HEK293 (cell line): ENCODE measurements around the gene MTCH2.
"Not testable (repeated sequence)": the region's sequence is repeated elsewhere in the genome, so short reads cannot be mapped to it uniquely, and the experiment has no call there.

ENCODE experiments used
- CTCF ChIA-PET: fragments of 350-600 bp; formaldehyde crosslinking; extraction: SDS; loops from one replicate; lab custom pipeline; 2021; ENCODE audit warnings: antibody characterized with exemption; lab: Yijun Ruan, JAX
- POLR2A ChIA-PET: fragments of 300-600 bp; formaldehyde crosslinking; extraction: SDS; loops from one replicate; lab custom pipeline; 2020; ENCODE audit warnings: antibody characterized with exemption, inconsistent platforms; lab: Yijun Ruan, JAX
- H3K27ac ChIP-seq: fragments of 200-500 bp; sonication (Bioruptor generic); 2 replicates; pipeline ENCODE4 v1.5.1; 2014; ENCODE audit warnings: low read depth, low read length, control low read depth, inconsistent platforms; ENCODE audit errors: extremely low read depth
- H3K36me3 ChIP-seq, 2 experiments: fragments of 200-500 bp in 1 of 2; sonication (Bioruptor generic) in 1 of 2; 1 replicate in 1 of 2; 2 replicates in 1 of 2; pipeline ENCODE4 v1.5.1; 2014 to 2017; ENCODE audit warnings: inconsistent platforms in 2 of 2, low read length in 2 of 2; ENCODE audit not compliant: control insufficient read depth in 2 of 2, insufficient read depth in 1 of 2
- H3K4me1 ChIP-seq: fragments of 200-500 bp; sonication (Bioruptor generic); 2 replicates; pipeline ENCODE4 v1.5.1; 2014; ENCODE audit warnings: mild to moderate bottlenecking, low read length, inconsistent platforms; ENCODE audit not compliant: control insufficient read depth, insufficient read depth
- H3K4me3 ChIP-seq: 2 replicates; pipeline ENCODE4 v1.5.1; 2011; ENCODE audit warnings: low read depth, mild to moderate bottlenecking, control low read depth, low read length, moderate library complexity
- H3K9me3 ChIP-seq: fragments of 200-500 bp; sonication (Bioruptor generic); 2 replicates; pipeline ENCODE4 v1.5.1; 2014; ENCODE audit warnings: low read depth, low read length, inconsistent platforms; ENCODE audit not compliant: control insufficient read depth, insufficient read depth
- SALL2 ChIP-seq: fragments of 450-650 bp; formaldehyde crosslinking; IDR thresholded peaks from 2 replicates; pipeline ENCODE4 v1.5.0; 2017; ENCODE audit warnings: missing biosample characterization, mild to moderate bottlenecking, missing genetic modification characterization, borderline replicate concordance
- YY1 ChIP-seq: fragments of 450-650 bp; formaldehyde crosslinking; IDR thresholded peaks from 2 replicates; pipeline ENCODE4 v1.5.1; 2018; ENCODE audit warnings: missing biosample characterization, missing genetic modification characterization
- ZFP37 ChIP-seq: fragments of 450-650 bp; formaldehyde crosslinking; IDR thresholded peaks from 2 replicates; pipeline ENCODE4 v1.5.1; 2016; ENCODE audit warnings: missing biosample characterization, missing genetic modification characterization
- ZNF121 ChIP-seq: fragments of 450-650 bp; formaldehyde crosslinking; IDR thresholded peaks from 2 replicates; pipeline ENCODE4 v1.5.1; 2016; ENCODE audit warnings: missing biosample characterization, missing genetic modification characterization
- ZNF140 ChIP-seq: fragments of 450-650 bp; formaldehyde crosslinking; IDR thresholded peaks from 2 replicates; pipeline ENCODE4 v1.5.1; 2016; ENCODE audit warnings: missing biosample characterization, missing genetic modification characterization
- ZNF16 ChIP-seq: fragments of 450-650 bp; formaldehyde crosslinking; IDR thresholded peaks from 2 replicates; pipeline ENCODE4 v1.5.1; 2016; ENCODE audit warnings: low read depth, missing biosample characterization, missing genetic modification characterization
- ZNF335 ChIP-seq: fragments of 450-650 bp; formaldehyde crosslinking; conservative IDR thresholded peaks from 2 replicates; pipeline ENCODE4 v1.5.1; 2016; ENCODE audit warnings: missing biosample characterization, missing genetic modification characterization
- ZNF423 ChIP-seq: fragments of 450-650 bp; formaldehyde crosslinking; IDR thresholded peaks from 2 replicates; pipeline ENCODE4 v1.5.1; 2016; ENCODE audit warnings: missing biosample characterization, missing genetic modification characterization
- ZNF549 ChIP-seq: fragments of 450-650 bp; IDR thresholded peaks from 2 replicates; pipeline ENCODE4 v1.5.1; 2018; ENCODE audit warnings: missing biosample characterization, missing genetic modification characterization, mild to moderate bottlenecking, inconsistent platforms, moderate library complexity
- ZNF596 ChIP-seq: fragments of 450-650 bp; IDR thresholded peaks from 2 replicates; pipeline ENCODE4 v1.5.0; 2018; ENCODE audit warnings: missing biosample characterization, mild to moderate bottlenecking, missing genetic modification characterization, moderate library complexity
- ZNF660 ChIP-seq: fragments of 450-650 bp; IDR thresholded peaks from 2 replicates; pipeline ENCODE4 v1.5.1; 2018; ENCODE audit warnings: missing biosample characterization, mild to moderate bottlenecking, missing genetic modification characterization
- TF ChIP-seq, protein P1 (sequence below): fragments of 450-650 bp; formaldehyde crosslinking; IDR thresholded peaks from 2 replicates; pipeline ENCODE4 v1.5.1; 2016; ENCODE audit warnings: missing biosample characterization, missing genetic modification characterization
- TF ChIP-seq, protein P2 (sequence below): fragments of 450-650 bp; formaldehyde crosslinking; IDR thresholded peaks from 2 replicates; pipeline ENCODE4 v1.5.1; 2017; ENCODE audit warnings: missing biosample characterization, missing genetic modification characterization

The MTCH2 gene

DNA sequence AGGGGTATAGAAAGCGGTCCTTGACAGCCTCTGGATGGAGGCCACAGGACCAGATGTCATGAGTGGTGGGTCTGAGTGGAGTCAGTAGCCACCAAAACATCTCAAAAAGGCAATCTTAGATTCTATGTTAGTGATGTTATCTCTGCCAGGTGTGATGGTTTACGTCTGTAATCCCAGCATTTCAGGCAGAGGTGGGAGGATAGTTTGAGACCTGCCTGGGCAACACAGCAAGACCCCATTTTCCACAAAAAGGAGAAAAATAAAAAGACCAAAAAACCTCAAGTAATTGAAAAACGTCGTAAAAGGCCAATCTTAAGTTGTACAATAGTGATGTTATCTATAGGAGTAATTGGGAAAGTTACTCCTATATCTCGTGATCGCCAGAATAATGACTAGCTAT is 3.7 kb upstream of the MTCH2 start:
- Histone ChIP-seq H3K9me3 (no peaks in the 10 kb centered on the region), H3K36me3 (no peaks in the 10 kb centered on the region)
- no peak for TF ChIP-seq SALL2 (tag by site-specific recombination)
- TF ChIP-seq ZNF121 (tag by site-specific recombination) = peak; percentile 69
- TF ChIP-seq ZNF549 (tag by site-specific recombination) = no peak
- TF ChIP-seq, all 188 proteins: peak for 1
- Histone ChIP-seq H3K4me3 (no peak overlapping the region), H3K4me1 (no peaks in the 10 kb centered on the region), H3K27ac (no peak overlapping the region)
- ChIA-PET POLR2A (no interaction called here), CTCF (no interaction called here)

DNA sequence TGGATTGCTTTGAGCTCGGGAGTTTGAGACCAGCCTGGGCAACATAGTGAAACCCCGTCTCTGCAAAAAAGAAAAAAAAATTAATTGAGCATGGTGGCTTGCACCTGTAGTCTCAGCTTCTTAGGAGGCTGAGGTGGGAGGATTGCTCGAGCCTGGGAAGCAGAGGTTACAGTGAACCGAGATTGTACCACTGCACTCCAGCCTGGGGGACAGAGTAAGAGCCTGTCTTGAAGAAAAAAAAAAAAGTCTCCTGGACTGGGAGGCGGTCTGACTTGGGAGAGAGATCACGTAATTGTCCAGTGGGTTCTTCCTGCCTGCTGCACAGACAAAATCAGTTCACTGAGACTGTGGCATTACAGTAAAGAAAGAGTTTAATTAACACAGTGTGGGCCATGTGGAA is 3.1 kb upstream of the MTCH2 start:
- ChIA-PET CTCF (no interaction called here), POLR2A (no interaction called here)
- no peaks in the 10 kb centered on the region for H3K36me3 ChIP-seq
- H3K4me3 ChIP-seq = no peak overlapping the region
- TF ChIP-seq ZFP37 = no peak
- TF ChIP-seq, protein P1, sequence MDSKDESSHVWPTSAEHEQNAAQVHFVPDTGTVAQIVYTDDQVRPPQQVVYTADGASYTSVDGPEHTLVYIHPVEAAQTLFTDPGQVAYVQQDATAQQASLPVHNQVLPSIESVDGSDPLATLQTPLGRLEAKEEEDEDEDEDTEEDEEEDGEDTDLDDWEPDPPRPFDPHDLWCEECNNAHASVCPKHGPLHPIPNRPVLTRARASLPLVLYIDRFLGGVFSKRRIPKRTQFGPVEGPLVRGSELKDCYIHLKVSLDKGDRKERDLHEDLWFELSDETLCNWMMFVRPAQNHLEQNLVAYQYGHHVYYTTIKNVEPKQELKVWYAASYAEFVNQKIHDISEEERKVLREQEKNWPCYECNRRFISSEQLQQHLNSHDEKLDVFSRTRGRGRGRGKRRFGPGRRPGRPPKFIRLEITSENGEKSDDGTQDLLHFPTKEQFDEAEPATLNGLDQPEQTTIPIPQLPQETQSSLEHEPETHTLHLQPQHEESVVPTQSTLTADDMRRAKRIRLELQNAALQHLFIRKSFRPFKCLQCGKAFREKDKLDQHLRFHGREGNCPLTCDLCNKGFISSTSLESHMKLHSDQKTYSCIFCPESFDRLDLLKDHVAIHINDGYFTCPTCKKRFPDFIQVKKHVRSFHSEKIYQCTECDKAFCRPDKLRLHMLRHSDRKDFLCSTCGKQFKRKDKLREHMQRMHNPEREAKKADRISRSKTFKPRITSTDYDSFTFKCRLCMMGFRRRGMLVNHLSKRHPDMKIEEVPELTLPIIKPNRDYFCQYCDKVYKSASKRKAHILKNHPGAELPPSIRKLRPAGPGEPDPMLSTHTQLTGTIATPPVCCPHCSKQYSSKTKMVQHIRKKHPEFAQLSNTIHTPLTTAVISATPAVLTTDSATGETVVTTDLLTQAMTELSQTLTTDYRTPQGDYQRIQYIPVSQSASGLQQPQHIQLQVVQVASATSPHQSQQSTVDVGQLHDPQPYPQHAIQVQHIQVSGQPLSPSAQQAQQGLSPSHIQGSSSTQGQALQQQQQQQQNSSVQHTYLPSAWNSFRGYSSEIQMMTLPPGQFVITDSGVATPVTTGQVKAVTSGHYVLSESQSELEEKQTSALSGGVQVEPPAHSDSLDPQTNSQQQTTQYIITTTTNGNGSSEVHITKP (tag by site-specific recombination) = peak; percentile 49
- no peak overlapping the region for H3K27ac ChIP-seq
- H3K4me1 ChIP-seq = no peaks in the 10 kb centered on the region
- no peaks in the 10 kb centered on the region for H3K9me3 ChIP-seq

DNA sequence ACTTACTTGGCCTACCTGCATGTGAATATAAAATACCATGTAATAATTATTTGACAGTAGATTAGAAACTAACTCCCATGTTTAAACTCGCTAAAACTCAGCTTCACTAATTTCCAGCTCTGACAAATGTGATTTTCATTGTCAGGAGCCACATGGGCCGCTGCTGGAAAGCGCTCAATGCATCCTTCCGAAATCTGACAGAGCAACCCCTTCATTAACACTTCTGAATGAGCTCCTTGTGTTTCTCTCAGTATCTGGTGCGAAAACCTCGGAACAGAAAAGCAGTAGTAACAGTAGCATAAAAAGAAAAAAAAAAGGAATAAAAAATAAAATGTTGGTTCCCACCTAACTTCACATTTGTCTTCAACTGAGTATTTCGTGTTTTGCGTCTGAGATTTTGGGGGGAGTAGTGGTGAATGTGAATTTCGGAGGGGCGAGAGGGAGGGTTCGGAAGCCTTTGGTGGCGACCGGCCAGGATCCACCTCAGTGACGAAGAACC is 710 bp downstream of the MTCH2 start:
- H3K27ac ChIP-seq = peak overlapping the region; percentile 87
- no peaks in the 10 kb centered on the region for H3K9me3 ChIP-seq
- CTCF ChIA-PET = no interaction called here
- peaks cover 6 to 29% of the 10 kb centered on the region in 2 experiments for H3K36me3 ChIP-seq
- no peaks in the 10 kb centered on the region for H3K4me1 ChIP-seq
- peak overlapping the region; percentile 93 for H3K4me3 ChIP-seq
- TF ChIP-seq, protein P2, sequence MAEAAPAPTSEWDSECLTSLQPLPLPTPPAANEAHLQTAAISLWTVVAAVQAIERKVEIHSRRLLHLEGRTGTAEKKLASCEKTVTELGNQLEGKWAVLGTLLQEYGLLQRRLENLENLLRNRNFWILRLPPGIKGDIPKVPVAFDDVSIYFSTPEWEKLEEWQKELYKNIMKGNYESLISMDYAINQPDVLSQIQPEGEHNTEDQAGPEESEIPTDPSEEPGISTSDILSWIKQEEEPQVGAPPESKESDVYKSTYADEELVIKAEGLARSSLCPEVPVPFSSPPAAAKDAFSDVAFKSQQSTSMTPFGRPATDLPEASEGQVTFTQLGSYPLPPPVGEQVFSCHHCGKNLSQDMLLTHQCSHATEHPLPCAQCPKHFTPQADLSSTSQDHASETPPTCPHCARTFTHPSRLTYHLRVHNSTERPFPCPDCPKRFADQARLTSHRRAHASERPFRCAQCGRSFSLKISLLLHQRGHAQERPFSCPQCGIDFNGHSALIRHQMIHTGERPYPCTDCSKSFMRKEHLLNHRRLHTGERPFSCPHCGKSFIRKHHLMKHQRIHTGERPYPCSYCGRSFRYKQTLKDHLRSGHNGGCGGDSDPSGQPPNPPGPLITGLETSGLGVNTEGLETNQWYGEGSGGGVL = 0 out of 2 replicates have a peak, but pooled peaks have one; percentile 9
- TF ChIP-seq ZNF335 (tag by site-specific recombination) (peak; percentile 86; the same call in 1 of the 2 replicates), ZNF16 (tag by site-specific recombination) (no peak), ZNF423 (tag by site-specific recombination) (no peak), YY1 (tag by site-specific recombination) (no peak), ZNF596 (no peak), ZNF140 (tag by site-specific recombination) (no peak), ZNF660 (tag by site-specific recombination) (no peak)
- POLR2A ChIA-PET = interaction anchor here (1.0 kb wide), 1 partner anchor 74 kb away, joined by 4 read pairs; no protein-coding TSS in a partner anchor

DNA sequence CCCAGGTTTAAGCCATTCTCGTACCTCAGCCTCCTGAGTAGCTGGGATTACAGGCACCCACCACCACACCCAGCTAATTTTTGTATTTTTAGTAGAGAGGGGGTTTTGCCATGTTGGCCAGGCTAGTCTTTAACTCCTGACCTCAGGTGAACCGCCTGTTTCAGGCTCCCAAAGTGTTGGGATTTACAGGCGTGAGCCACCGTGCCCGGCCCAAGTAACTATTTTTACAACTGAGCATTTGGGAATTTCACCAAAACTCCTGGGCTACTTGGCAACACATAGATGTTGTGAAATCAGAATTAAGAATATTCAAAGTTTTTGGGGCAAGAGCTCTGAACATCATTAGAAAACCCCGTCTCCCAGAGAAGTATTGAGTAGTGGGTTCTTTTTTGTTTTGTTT is 1.9 kb downstream of the MTCH2 start:
- peaks cover 9 to 39% of the 10 kb centered on the region in 2 experiments for H3K36me3 ChIP-seq
- CTCF ChIA-PET, H3K4me1 ChIP-seq, H3K9me3 ChIP-seq, H3K4me3 ChIP-seq, H3K27ac ChIP-seq: not testable (repeated sequence)
- POLR2A ChIA-PET = interaction anchor here (0.9 kb wide), 1 partner anchor 74 kb away, joined by 3 read pairs; the partner anchor contains the start of gene AGBL2

DNA sequence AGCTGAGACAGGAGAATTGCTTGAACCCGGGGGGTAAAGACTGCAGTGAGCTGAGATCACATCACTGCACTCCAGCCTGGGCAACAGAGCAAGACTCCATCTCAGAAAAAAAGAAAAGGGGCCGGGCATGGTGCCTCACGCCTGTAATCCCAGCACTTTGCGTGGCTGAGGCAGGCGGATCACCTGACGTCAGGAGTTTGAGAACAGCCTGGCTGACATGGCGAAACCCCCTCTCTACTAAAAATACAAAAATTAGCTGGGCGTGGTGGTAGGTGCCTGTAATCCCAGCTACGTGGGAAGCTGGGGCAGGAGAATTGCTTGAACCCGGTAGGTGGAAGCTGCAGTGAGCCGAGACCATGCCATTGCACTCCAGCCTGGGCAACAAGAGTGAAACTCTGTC is 6.0 kb downstream of the MTCH2 start:
- H3K36me3 ChIP-seq = peaks cover 25 to 72% of the 10 kb centered on the region in 2 experiments
- CTCF ChIA-PET = interaction anchor here (0.7 kb wide), 1 partner anchor 123 kb away, joined by 3 read pairs; no protein-coding TSS in a partner anchor
- H3K4me3 ChIP-seq, H3K27ac ChIP-seq, POLR2A ChIA-PET, H3K4me1 ChIP-seq, H3K9me3 ChIP-seq: not testable (repeated sequence)
